Measurements from ENCODE around the gene DENND1A.

Gene DENND1A

GRCh38 chr9:123927625-123928532 is 2.0 kb downstream of the DENND1A start:
- no peak overlapping the region for H3K4me3 ChIP-seq (replicated peaks in 1 of 2; ENCODE audit: low read depth in 2 of 2, low read length in 2 of 2)
- peak; percentile 65 to 66 for DNase-seq (ENCODE audit: low read depth in 2 of 2)
- TF ChIP-seq CTCF (IDR thresholded peaks at IDR 0.05; ENCODE audit: low read depth, low read length) = no peak

GRCh38 chr9:123926941-123927340 is 3.0 kb downstream of the DENND1A start:
- no peak for TF ChIP-seq CTCF (IDR thresholded peaks at IDR 0.05; ENCODE audit: low read depth, low read length)
- no peak for DNase-seq (ENCODE audit: low read depth in 2 of 2)
- H3K4me3 ChIP-seq (replicated peaks in 1 of 2; ENCODE audit: low read depth in 2 of 2, low read length in 2 of 2) = no peak overlapping the region

GRCh38 chr9:123925819-123926218 is 4.1 kb downstream of the DENND1A start:
- DNase-seq (ENCODE audit: low read depth in 2 of 2) = peak in 1 of 2 donors; percentile 14
- H3K4me3 ChIP-seq (replicated peaks in 1 of 2; ENCODE audit: low read depth in 2 of 2, low read length in 2 of 2) = no peak overlapping the region
- no peak for TF ChIP-seq CTCF (IDR thresholded peaks at IDR 0.05; ENCODE audit: low read depth, low read length)

- no peak for TF ChIP-seq CTCF (IDR thresholded peaks at IDR 0.05; ENCODE audit: low read depth, low read length)
- no peak overlapping the region for H3K4me3 ChIP-seq (replicated peaks in 1 of 2; ENCODE audit: low read depth in 2 of 2, low read length in 2 of 2)
- DNase-seq (ENCODE audit: low read depth in 2 of 2) = no peak
These were observed 4.8 kb downstream of the DENND1A start for GRCh38 chr9:123925161-123925560.

- DNase-seq (ENCODE audit: low read depth in 2 of 2) = no peak
- TF ChIP-seq CTCF (IDR thresholded peaks at IDR 0.05; ENCODE audit: low read depth, low read length) = no peak
- no peak overlapping the region for H3K4me3 ChIP-seq (replicated peaks in 1 of 2; ENCODE audit: low read depth in 2 of 2, low read length in 2 of 2)
These were observed 5.2 kb downstream of the DENND1A start for GRCh38 chr9:123924727-123925126.

- no peak for DNase-seq (ENCODE audit: low read depth in 2 of 2)
- no peak overlapping the region for H3K4me3 ChIP-seq (replicated peaks in 1 of 2; ENCODE audit: low read depth in 2 of 2, low read length in 2 of 2)
- no peak for TF ChIP-seq CTCF (IDR thresholded peaks at IDR 0.05; ENCODE audit: low read depth, low read length)
These were observed 6.0 kb downstream of the DENND1A start for GRCh38 chr9:123923884-123924283.
